Heart left ventricle (tissue), 13 donors: Measurements from ENCODE around the gene MRPS11.

ENCODE experiments used
- CTCF ChIP-seq, 12 donors: fragments of 200-600 bp; sonication (generic) in 4 of 12; IDR thresholded peaks; one replicate each; pipeline versions ENCODE4 v1.5.0 to v1.8.0; 2018 to 2022; ENCODE audit warnings: antibody characterized with exemption in 12 of 12, mild to moderate bottlenecking in 5 of 12
- POLR2A ChIP-seq, 2 donors: fragments of 450-650 bp; IDR thresholded peaks; one replicate each; pipeline ENCODE4 v1.6.1; 2017; ENCODE audit warnings: antibody characterized with exemption in 2 of 2, mild to moderate bottlenecking in 2 of 2, moderate library complexity in 2 of 2
- donor health status: ischemic (EF 13 %, LVEDD 7.1; RV severe dilation, severe dysfunction).
- donor health status: DM: no; HTN: yes; CAD: no.
- donor health status: DM: no; HTN: no; CAD: no.
- donor health status: ischemic (EF 25% LVEDD 6.9; RV normal size, moderate dysfunction).
- donor health status: ischemic (EF 25% LVEDD 5.7; RV mildly dilated, moderate dysfunction).
- donor health status: ischemic (EF 35%, LVEDD 5.7; RV mildly dilated, moderate dysfunction).
- donor health status: nonischemic (EF 11% LVEDD 7.7; RV severe dilation, severe dysfunction).
- donor health status: DM: yes; HTN: yes; CAD: no.
- donor health status: PGD.
- donor health status: ischemic (EF 29% LVEDD 5.4; RV normal size, mild dysfunction).
- donor health status: nonischemic (EF 23%, LVEDD 6.1; RV moderate dilation, normal function).

GRCh38 chr15:88419830-88420229 lies 47.7 kb upstream of the MRPS11 start:
- TF ChIP-seq POLR2A (IDR thresholded peaks at IDR 0.05) (no peak), CTCF (IDR thresholded peaks at IDR 0.05) (no peak)
